GM23338 (cell line): ENCODE data around the gene NLRP5.

Experiments
- CTCF ChIP-seq, 2 experiments: fragments of 200-600 bp in 1 of 2; sonication (generic) in 1 of 2; conservative IDR thresholded peaks; 2 replicates each; pipeline versions ENCODE4 v1.5.1 to v1.6.1; 2016 to 2017; ENCODE audit warnings: antibody characterized with exemption in 2 of 2, low read depth in 2 of 2, mild to moderate bottlenecking in 2 of 2, moderate library complexity in 1 of 2
- EZH2 ChIP-seq: fragments of 200-600 bp; sonication (generic); IDR thresholded peaks from one replicate; pipeline ENCODE4 v1.8.0; 2017; ENCODE audit warnings: antibody characterized with exemption, mild to moderate bottlenecking, low read depth; ENCODE audit not compliant: unreplicated experiment
- EZH2phosphoT487 ChIP-seq: fragments of 200-600 bp; sonication (generic); IDR thresholded peaks from one replicate; pipeline ENCODE4 v1.8.1; 2018; ENCODE audit warnings: antibody characterized with exemption; ENCODE audit not compliant: unreplicated experiment
- NANOG ChIP-seq: IDR thresholded peaks from 2 replicates; pipeline ENCODE4 v1.6.1; 2016; ENCODE audit warnings: antibody characterized with exemption, borderline replicate concordance
- ZNF114 ChIP-seq: fragments of 250-450 bp; sonication (Bioruptor Pico); IDR thresholded peaks from 2 replicates; pipeline ENCODE4 v1.5.0; 2020; ENCODE audit warnings: mild to moderate bottlenecking, moderate library complexity

GRCh38 chr19:55940306-55940705 is 46.3 kb upstream of the NLRP5 start:
- TF ChIP-seq CTCF (conservative IDR thresholded peaks at IDR 0.05; ENCODE audit: low read depth in 2 of 2) (no peak), EZH2 (no peak), EZH2phosphoT487 (no peak), ZNF114 (CRISPR knock-in tag) (no peak), NANOG (no peak)
